HL-60 (cell line): ENCODE measurements around the gene LAMTOR3.

Experiments used
- DNase-seq, 2 experiments: peaks; one replicate each; pipeline ENCODE4 v3.0.0-alpha.2; 2010 to 2020; ENCODE audit warnings: low read depth in 1 of 2, low spot score in 1 of 2
- H3K27ac ChIP-seq: fragments of 250-450 bp; sonication (Bioruptor Pico); replicated peaks from 2 replicates; pipeline ENCODE4 v1.5.1; 2020; ENCODE audit warnings: mild to moderate bottlenecking, moderate library complexity
- H3K27me3 ChIP-seq: fragments of 250-450 bp; sonication (Bioruptor Pico); 2 replicates; pipeline ENCODE4 v1.5.1; 2021; ENCODE audit warnings: mild to moderate bottlenecking, moderate library complexity; ENCODE audit not compliant: insufficient read depth, poor library complexity, severe bottlenecking
- H3K4me3 ChIP-seq: replicated peaks from 2 replicates; pipeline ENCODE4 v1.5.1; 2011; ENCODE audit warnings: mild to moderate bottlenecking, control low read depth, low read length; ENCODE audit not compliant: insufficient read depth
- GABPA ChIP-seq: IDR thresholded peaks from 2 replicates; pipeline ENCODE4 v1.6.1; 2012; ENCODE audit warnings: low read depth
- POLR2AphosphoS5 ChIP-seq: IDR thresholded peaks from 2 replicates; pipeline ENCODE4 v1.6.1; 2012; ENCODE audit warnings: low read depth
- REST ChIP-seq: IDR thresholded peaks from 2 replicates; pipeline ENCODE4 v1.6.1; 2012; ENCODE audit warnings: low read depth; ENCODE audit not compliant: insufficient replicate concordance
- SPI1 ChIP-seq: IDR thresholded peaks from 2 replicates; pipeline ENCODE4 v1.6.1; 2012; ENCODE audit warnings: low read depth, mild to moderate bottlenecking, borderline replicate concordance
- TF ChIP-seq, protein P1 (sequence below): IDR thresholded peaks from one replicate; pipeline ENCODE4 v1.5.1; 2011; ENCODE audit warnings: low read length, control low read depth, inconsistent platforms; ENCODE audit not compliant: insufficient read depth

LAMTOR3 gene

GRCh38 chr4:99841129-99841528 lies 53.1 kb downstream of the LAMTOR3 start:
- no peak for TF ChIP-seq GABPA
- TF ChIP-seq POLR2AphosphoS5, result no peak
- no peak for TF ChIP-seq REST
- TF ChIP-seq, protein P1, sequence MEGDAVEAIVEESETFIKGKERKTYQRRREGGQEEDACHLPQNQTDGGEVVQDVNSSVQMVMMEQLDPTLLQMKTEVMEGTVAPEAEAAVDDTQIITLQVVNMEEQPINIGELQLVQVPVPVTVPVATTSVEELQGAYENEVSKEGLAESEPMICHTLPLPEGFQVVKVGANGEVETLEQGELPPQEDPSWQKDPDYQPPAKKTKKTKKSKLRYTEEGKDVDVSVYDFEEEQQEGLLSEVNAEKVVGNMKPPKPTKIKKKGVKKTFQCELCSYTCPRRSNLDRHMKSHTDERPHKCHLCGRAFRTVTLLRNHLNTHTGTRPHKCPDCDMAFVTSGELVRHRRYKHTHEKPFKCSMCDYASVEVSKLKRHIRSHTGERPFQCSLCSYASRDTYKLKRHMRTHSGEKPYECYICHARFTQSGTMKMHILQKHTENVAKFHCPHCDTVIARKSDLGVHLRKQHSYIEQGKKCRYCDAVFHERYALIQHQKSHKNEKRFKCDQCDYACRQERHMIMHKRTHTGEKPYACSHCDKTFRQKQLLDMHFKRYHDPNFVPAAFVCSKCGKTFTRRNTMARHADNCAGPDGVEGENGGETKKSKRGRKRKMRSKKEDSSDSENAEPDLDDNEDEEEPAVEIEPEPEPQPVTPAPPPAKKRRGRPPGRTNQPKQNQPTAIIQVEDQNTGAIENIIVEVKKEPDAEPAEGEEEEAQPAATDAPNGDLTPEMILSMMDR, result no peak
- TF ChIP-seq SPI1, result no peak
- H3K27me3 ChIP-seq, result no peaks in the 10 kb centered on the region

GRCh38 chr4:99838927-99839326 lies 55.3 kb downstream of the LAMTOR3 start:
- H3K27ac ChIP-seq, result no peak overlapping the region
- DNase-seq, result no peak
- no peaks in the 10 kb centered on the region for H3K27me3 ChIP-seq
- no peak overlapping the region for H3K4me3 ChIP-seq
- TF ChIP-seq, protein P1, result no peak
- no peak for TF ChIP-seq GABPA
- no peak for TF ChIP-seq POLR2AphosphoS5

More at GRCh38 chr4:99841129-99841528, 53.1 kb downstream of the LAMTOR3 start:
- H3K27ac ChIP-seq, result no peak overlapping the region
- H3K4me3 ChIP-seq, result no peak overlapping the region
- DNase-seq, result no peak

GRCh38 chr4:99835942-99836341 lies 58.3 kb downstream of the LAMTOR3 start:
- TF ChIP-seq SPI1 (no peak), GABPA (no peak), REST (no peak), POLR2AphosphoS5 (no peak)
- TF ChIP-seq, protein P1, result no peak
- Histone ChIP-seq H3K27me3 (no peaks in the 10 kb centered on the region), H3K27ac (no peak overlapping the region), H3K4me3 (no peak overlapping the region)
- DNase-seq, result no peak

DNA sequence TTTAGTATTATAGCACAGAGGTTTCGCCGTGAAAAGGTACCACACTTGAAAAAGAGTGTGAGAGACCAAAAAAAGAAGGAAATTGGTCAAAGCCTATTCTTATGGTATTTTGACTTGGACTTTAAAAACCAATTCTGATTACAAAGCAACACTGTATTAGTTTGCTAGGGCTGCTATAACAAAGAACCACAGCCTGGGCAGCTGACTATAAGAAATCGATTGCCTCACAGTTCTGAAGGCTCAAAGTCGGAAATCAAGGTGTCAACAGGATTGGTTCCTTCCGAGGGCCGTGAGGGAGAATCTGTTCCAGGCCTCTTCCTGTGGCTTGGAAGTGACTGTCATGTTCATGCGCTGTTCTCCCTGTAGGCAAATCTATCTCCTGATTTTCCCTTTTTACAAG lies 59.7 kb downstream of the LAMTOR3 start:
- no peaks in the 10 kb centered on the region for H3K27me3 ChIP-seq
- DNase-seq, result no peak
- TF ChIP-seq, protein P1, result no peak
- no peak for TF ChIP-seq REST
- no peak for TF ChIP-seq SPI1
- no peak for TF ChIP-seq POLR2AphosphoS5
- no peak for TF ChIP-seq GABPA
- no peak overlapping the region for H3K4me3 ChIP-seq
- no peak overlapping the region for H3K27ac ChIP-seq
